Heart right ventricle (tissue), 16 donors: ENCODE measurements around the gene MGAT5B. TPM values are rescaled to one million over a fixed set of nuclear protein-coding genes. Genes with fewer than 3 reads are reported as not detected.

Experiments used
- ATAC-seq, 8 donors: fragments of 200-7000 bp; cut with Tn5 transposase; one replicate each; pipeline ENCODE4 v1.9.1; 2020; ENCODE audit warnings: mild to moderate bottlenecking in 8 of 8, moderate library complexity in 8 of 8, moderate number of reproducible peaks in 1 of 8
- DNase-seq, 2 donors: peaks; one replicate each; pipeline ENCODE4 v3.0.0-alpha.2; 2020
- H3K27ac ChIP-seq, 10 donors: fragments of 200-600 bp; sonication (generic) in 2 of 10; one replicate each; pipeline versions ENCODE4 v1.5.0 to v1.8.0; 2020 to 2022; ENCODE audit warnings: mild to moderate bottlenecking in 3 of 10
- H3K27me3 ChIP-seq, 7 donors: fragments of 200-600 bp; one replicate each; pipeline ENCODE4 v1.8.0; 2021 to 2022; ENCODE audit warnings: mild to moderate bottlenecking in 2 of 7
- H3K36me3 ChIP-seq, 9 donors: fragments of 200-600 bp; sonication (generic) in 1 of 9; one replicate each; pipeline versions ENCODE4 v1.5.0 to v1.8.0; 2020 to 2022; ENCODE audit warnings: mild to moderate bottlenecking in 2 of 9
- H3K4me1 ChIP-seq, 9 donors: fragments of 200-600 bp; sonication (generic) in 1 of 9; one replicate each; pipeline versions ENCODE4 v1.5.0 to v1.8.0; 2020 to 2022; ENCODE audit warnings: mild to moderate bottlenecking in 4 of 9
- H3K4me3 ChIP-seq, 10 donors: fragments of 200-600 bp; sonication (generic) in 2 of 10; one replicate each; pipeline versions ENCODE4 v1.5.0 to v1.8.0; 2020 to 2022; ENCODE audit warnings: mild to moderate bottlenecking in 7 of 10, moderate library complexity in 2 of 10
- H3K9me3 ChIP-seq, 11 donors: fragments of 200-600 bp in 10 of 11; sonication (generic) in 2 of 11; one replicate each; pipeline versions ENCODE4 v1.5.0 to v1.8.0; 2013 to 2022; ENCODE audit warnings: mild to moderate bottlenecking in 2 of 11, control low read depth in 1 of 11, moderate library complexity in 1 of 11
- WGBS, 2 donors: extraction: QIAGEN DNeasy Blood & Tissue Kit; methylation state at CpG; one replicate each; pipeline ENCODE4 v1.1.7; 2013; ENCODE audit warnings: inconsistent platforms in 1 of 2; 5-methylcytosine and 5-hydroxymethylcytosine counted together
- intact Hi-C, 10 donors: fragments of 100-400 bp; cut with DNase I; formaldehyde crosslinking; loops; one replicate each; pipeline versions ENCODE4 v1.11.1 to v1.14.2; 2022
- polyA plus RNA-seq, 2 donors: library from polyadenylated mRNA; stranded (reverse); fragments of 200-250 nt; gene quantifications; one replicate each; pipeline ENCODE4 v1.2.3, GENCODE V29; 2013
- total RNA-seq, 10 donors: library from RNA; stranded (reverse); fragmentation: NEBNext Ultra II Directional in 3 of 10; extraction: Animal tissue kit (Norgen Biotek cat#: 25700) in 3 of 10; gene quantifications; one replicate each; pipeline versions ENCODE4 v1.2.1 to v1.2.4, GENCODE V29; 2021 to 2023
- TF ChIP-seq, protein P1 (sequence below), 9 donors: fragments of 200-600 bp; sonication (generic) in 2 of 9; IDR thresholded peaks; one replicate each; pipeline versions ENCODE4 v1.5.0 to v1.8.0; 2021 to 2022; ENCODE audit warnings: antibody characterized with exemption in 9 of 9, mild to moderate bottlenecking in 5 of 9, moderate library complexity in 1 of 9
- donor health status: Arrhythmogenic right ventricular cardiomyopathy.
- donor health status: ischemic (EF 13 %, LVEDD 7.1; RV severe dilation, severe dysfunction).
- donor health status: healthy with polysubstance abuse.
- donor health status: DM: no; HTN: yes; CAD: no.
- donor health status: DM: no; HTN: no; CAD: no.
- donor health status: ischemic (EF 25% LVEDD 6.9; RV normal size, moderate dysfunction).
- donor health status: ischemic (EF 25% LVEDD 5.7; RV mildly dilated, moderate dysfunction).
- donor health status: healthy.
- donor health status: DM: yes; HTN: yes; CAD: no.
- donor health status: Ischemic cardiomyopathy.
- donor health status: ischemic (EF 35%, LVEDD 5.7; RV mildly dilated, moderate dysfunction).
- donor health status: nonischemic (EF 11% LVEDD 7.7; RV severe dilation, severe dysfunction).
- donor health status: DM: yes; HTN: yes; CAD: no.
- donor health status: PGD.
- donor health status: ischemic (EF 29% LVEDD 5.4; RV normal size, mild dysfunction).
- donor health status: nonischemic (EF 23%, LVEDD 6.1; RV moderate dilation, normal function).

MGAT5B gene
- total and polyA plus RNA-seq, 12 donors = 0.09 to 0.29 (median 0.13) TPM; not detected in 8

DNA sequence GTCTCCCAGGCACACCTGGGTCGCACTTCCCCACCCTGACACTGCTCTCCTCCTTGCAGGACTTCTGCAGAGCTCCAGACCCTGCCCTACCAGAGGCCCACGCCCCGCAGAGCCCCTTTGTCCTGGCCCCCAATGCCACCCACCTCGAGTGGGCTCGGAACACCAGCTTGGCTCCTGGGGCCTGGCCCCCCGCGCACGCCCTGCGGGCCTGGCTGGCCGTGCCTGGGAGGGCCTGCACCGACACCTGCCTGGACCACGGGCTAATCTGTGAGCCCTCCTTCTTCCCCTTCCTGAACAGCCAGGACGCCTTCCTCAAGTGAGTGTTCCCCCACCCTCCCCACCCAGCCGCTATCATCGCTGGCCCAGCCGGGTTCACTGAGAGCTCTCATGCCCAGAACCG is 79.6 kb downstream of the MGAT5B start:
- no peak for ATAC-seq
- H3K27ac ChIP-seq = no peak overlapping the region
- H3K36me3 ChIP-seq = no peaks in the 10 kb centered on the region
- H3K27me3 ChIP-seq = peaks cover 0 to 22% (median 5%) of the 10 kb centered on the region in 7 donors
- H3K4me1 ChIP-seq = no peaks in the 10 kb centered on the region
- H3K4me3 ChIP-seq = no peak overlapping the region
- 66 to 74% methylated on average over 17 of the region's 17 CpGs for WGBS, 2 donors
- TF ChIP-seq, protein P1, sequence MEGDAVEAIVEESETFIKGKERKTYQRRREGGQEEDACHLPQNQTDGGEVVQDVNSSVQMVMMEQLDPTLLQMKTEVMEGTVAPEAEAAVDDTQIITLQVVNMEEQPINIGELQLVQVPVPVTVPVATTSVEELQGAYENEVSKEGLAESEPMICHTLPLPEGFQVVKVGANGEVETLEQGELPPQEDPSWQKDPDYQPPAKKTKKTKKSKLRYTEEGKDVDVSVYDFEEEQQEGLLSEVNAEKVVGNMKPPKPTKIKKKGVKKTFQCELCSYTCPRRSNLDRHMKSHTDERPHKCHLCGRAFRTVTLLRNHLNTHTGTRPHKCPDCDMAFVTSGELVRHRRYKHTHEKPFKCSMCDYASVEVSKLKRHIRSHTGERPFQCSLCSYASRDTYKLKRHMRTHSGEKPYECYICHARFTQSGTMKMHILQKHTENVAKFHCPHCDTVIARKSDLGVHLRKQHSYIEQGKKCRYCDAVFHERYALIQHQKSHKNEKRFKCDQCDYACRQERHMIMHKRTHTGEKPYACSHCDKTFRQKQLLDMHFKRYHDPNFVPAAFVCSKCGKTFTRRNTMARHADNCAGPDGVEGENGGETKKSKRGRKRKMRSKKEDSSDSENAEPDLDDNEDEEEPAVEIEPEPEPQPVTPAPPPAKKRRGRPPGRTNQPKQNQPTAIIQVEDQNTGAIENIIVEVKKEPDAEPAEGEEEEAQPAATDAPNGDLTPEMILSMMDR (IDR thresholded peaks at IDR 0.05) = no peak
- intact Hi-C loops = no loop called here
- DNase-seq = no peak
- no peaks in the 10 kb centered on the region for H3K9me3 ChIP-seq

DNA sequence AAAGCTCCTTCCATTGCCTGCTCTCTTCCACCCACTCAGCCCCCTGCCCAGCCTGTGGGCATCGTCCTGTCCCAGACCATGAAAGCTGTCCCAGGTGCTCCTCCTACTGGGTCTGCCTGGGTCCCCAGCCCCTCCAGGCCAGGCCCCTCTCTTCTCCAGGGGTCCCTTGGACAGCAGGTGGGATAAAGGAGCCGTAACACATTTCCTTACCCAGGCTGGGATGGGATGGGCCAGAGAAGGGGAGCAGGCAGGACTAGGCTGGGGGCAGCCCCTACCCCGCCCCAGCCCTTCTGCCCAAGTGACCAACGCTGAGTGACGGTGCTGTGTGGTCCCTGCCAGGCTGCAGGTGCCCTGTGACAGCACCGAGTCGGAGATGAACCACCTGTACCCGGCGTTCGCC is 80.1 kb downstream of the MGAT5B start:
- H3K9me3 ChIP-seq = no peaks in the 10 kb centered on the region
- no peak overlapping the region for H3K4me3 ChIP-seq
- no peaks in the 10 kb centered on the region for H3K36me3 ChIP-seq
- intact Hi-C loops = no loop called here
- TF ChIP-seq, protein P1 (IDR thresholded peaks at IDR 0.05) = no peak
- H3K27me3 ChIP-seq = peaks cover 0 to 20% (median 4%) of the 10 kb centered on the region in 7 donors
- no peak overlapping the region for H3K27ac ChIP-seq
- H3K4me1 ChIP-seq = no peaks in the 10 kb centered on the region
- WGBS, 2 donors = 95 to 96% methylated on average over 10 of the region's 10 CpGs
- DNase-seq = no peak
- ATAC-seq = no peak

DNA sequence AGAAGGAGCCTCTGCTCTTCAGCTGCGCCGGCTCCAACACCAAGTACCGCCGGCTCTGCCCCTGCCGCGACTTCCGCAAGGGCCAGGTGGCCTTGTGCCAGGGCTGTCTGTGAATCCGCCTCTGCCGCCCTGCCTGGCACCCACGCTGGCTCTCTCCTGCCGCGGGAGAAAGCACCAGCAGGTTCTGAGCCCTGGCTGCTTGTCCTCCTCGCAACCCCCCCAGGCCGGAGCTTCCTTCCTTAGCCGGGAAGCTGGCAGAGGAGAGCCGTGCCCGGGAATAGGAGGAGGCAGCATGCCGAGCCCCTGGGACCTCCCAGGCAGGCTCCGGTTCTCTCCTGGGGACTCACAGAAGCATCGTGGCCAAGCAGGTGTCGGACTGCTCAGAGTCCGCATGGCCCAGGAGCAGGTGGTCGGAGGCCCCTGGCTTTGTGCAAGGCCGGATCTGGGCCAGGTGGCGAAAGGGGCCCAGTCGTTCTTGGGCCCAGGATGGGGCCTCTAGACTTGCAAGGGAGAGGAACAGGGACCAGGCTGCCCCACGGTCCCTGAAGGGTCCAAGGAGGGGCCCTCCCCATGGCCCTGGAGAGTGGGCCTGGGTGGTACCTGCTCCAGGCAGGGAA is 80.6 kb downstream of the MGAT5B start:
- DNase-seq = no peak
- intact Hi-C loops = no loop called here
- Histone ChIP-seq H3K36me3 (no peaks in the 10 kb centered on the region), H3K4me3 (no peak overlapping the region), H3K27ac (no peak overlapping the region), H3K27me3 (peaks cover 0 to 18% (median 4%) of the 10 kb centered on the region in 7 donors), H3K9me3 (no peaks in the 10 kb centered on the region), H3K4me1 (no peaks in the 10 kb centered on the region)
- ATAC-seq = no peak
- 85 to 91% methylated on average over 27 of the region's 27 CpGs for WGBS, 2 donors
- TF ChIP-seq, protein P1 (IDR thresholded peaks at IDR 0.05) = no peak

DNA sequence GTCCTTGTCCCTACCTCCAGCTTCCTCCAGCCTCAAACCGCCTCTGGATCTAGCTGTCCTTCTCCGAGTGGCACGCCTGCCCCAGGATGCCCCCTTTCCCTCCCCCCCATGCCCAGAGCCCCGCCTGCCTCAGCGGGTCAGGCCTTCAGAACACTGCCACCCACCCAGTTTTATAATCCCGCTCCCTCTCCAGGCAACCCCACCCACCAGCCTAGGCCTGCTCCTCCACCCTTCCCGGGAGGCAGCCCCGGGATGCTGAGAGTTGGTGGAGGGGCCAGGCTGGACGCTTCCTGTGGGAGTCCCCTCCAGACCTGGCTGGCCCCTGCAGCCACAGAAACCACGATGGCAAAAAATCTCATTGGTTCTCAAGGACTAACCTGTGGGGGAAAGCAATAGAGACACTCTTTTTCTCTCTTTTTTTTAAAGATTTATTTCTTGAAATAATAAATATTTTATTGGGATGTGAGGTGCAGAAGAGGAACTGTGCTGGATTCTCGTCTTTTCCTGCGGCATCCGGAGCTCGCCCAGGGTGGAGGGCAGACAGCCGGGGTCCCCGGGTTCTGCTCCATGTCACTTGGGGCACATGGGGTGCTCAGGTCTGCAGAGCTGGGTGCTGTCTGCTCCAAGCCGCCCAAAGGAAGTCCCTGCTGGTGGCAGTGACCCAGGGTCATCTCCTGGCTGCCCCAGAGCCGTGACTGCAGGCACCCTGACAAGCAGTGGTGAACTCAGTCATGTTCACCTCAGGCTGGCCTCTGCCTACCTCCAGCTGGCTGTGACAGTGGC is 81.9 kb downstream of the MGAT5B start:
- WGBS, 2 donors = 64 to 70% methylated on average over 18 of the region's 18 CpGs
- Histone ChIP-seq H3K36me3 (no peaks in the 10 kb centered on the region), H3K9me3 (no peaks in the 10 kb centered on the region), H3K27me3 (peaks cover 0 to 8% (median 0%) of the 10 kb centered on the region in 7 donors), H3K4me1 (no peaks in the 10 kb centered on the region), H3K27ac (no peak overlapping the region), H3K4me3 (no peak overlapping the region)
- no peak for DNase-seq
- intact Hi-C loops = no loop called here
- TF ChIP-seq, protein P1 (IDR thresholded peaks at IDR 0.05) = no peak
- no peak for ATAC-seq
